ENCODE results near the gene UNC45B. TPM values are rescaled to one million over a fixed set of nuclear protein-coding genes. Genes with fewer than 3 reads are reported as not detected.

UNC45B gene
- total RNA-seq, 1 experiment from 2014 or later = not detected

DNA sequence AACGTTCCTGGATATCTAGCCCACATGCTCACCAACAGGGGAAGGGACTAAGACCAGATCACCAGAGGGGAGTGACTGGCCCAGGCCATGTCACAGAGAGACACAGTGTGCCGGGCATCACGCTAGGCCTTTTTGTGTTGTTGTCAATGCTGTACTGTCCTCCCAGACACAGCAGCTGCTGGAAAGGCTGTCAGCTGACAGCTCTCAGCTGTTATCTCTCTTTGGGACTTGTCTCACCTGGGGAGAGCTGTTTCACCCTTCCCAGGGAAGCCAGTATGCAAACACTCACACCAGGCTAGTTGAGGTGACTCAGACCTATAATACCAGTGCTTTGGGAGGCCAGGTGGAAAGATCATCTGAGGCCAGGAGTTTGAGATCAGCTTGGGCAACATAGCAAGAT lies 19.4 kb downstream of the UNC45B start:
- Histone ChIP-seq H3K4me3 (replicated peaks in 1 of 2; ENCODE audit: low read depth in 1 of 2, low read length in 2 of 2) (no peak overlapping the region), H3K79me2 (ENCODE audit: insufficient read depth, low read length) (no peaks in the 10 kb centered on the region), H3K4me1 (ENCODE audit: control insufficient read depth in 1 of 2, insufficient read depth in 2 of 2, low read length in 2 of 2) (no peaks in the 10 kb centered on the region), H4K20me1 (ENCODE audit: insufficient read depth) (no peaks in the 10 kb centered on the region), H3K9me3 (ENCODE audit: control insufficient read depth in 1 of 2, insufficient read depth in 1 of 2, low read depth in 1 of 2, low read length in 2 of 2) (no peaks in the 10 kb centered on the region), H3K27ac (ENCODE audit: low read depth, low read length) (no peak overlapping the region), H2AFZ (ENCODE audit: low read depth, low read length, poor library complexity, severe bottlenecking) (no peak overlapping the region), H3K36me3 (ENCODE audit: control insufficient read depth in 1 of 2, insufficient read depth in 2 of 2, low read length in 2 of 2) (no peaks in the 10 kb centered on the region), H3K9me2 (ENCODE audit: insufficient read depth) (no peaks in the 10 kb centered on the region; the same call in 1 of the 2 replicates), H3K4me2 (ENCODE audit: low read length) (no peak overlapping the region), H3K27me3 (ENCODE audit: insufficient read depth, low read length) (no peaks in the 10 kb centered on the region), H3K9ac (ENCODE audit: low read length) (no peak overlapping the region)
- no TSS peak for BruUV-seq (replicated peaks)
- intact Hi-C loops (cut with micrococcal nuclease) = no loop called here
- TF ChIP-seq SIN3A (IDR thresholded peaks at IDR 0.05; ENCODE audit: low read depth) = no peak
- TF ChIP-seq ZFX (IDR thresholded peaks at IDR 0.05) = no peak
- no peak for TF ChIP-seq ZNF274 (IDR thresholded peaks at IDR 0.05; ENCODE audit: low read depth, low read length)
- TF ChIP-seq POLR2AphosphoS5 (IDR thresholded peaks at IDR 0.05; ENCODE audit: low read depth, low read length) = no peak
- TF ChIP-seq, protein P1, sequence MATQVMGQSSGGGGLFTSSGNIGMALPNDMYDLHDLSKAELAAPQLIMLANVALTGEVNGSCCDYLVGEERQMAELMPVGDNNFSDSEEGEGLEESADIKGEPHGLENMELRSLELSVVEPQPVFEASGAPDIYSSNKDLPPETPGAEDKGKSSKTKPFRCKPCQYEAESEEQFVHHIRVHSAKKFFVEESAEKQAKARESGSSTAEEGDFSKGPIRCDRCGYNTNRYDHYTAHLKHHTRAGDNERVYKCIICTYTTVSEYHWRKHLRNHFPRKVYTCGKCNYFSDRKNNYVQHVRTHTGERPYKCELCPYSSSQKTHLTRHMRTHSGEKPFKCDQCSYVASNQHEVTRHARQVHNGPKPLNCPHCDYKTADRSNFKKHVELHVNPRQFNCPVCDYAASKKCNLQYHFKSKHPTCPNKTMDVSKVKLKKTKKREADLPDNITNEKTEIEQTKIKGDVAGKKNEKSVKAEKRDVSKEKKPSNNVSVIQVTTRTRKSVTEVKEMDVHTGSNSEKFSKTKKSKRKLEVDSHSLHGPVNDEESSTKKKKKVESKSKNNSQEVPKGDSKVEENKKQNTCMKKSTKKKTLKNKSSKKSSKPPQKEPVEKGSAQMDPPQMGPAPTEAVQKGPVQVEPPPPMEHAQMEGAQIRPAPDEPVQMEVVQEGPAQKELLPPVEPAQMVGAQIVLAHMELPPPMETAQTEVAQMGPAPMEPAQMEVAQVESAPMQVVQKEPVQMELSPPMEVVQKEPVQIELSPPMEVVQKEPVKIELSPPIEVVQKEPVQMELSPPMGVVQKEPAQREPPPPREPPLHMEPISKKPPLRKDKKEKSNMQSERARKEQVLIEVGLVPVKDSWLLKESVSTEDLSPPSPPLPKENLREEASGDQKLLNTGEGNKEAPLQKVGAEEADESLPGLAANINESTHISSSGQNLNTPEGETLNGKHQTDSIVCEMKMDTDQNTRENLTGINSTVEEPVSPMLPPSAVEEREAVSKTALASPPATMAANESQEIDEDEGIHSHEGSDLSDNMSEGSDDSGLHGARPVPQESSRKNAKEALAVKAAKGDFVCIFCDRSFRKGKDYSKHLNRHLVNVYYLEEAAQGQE (IDR thresholded peaks at IDR 0.05; ENCODE audit: low read depth) = no peak
- no peak for TF ChIP-seq ELF1 (IDR thresholded peaks at IDR 0.05; ENCODE audit: borderline replicate concordance, low read depth)
- no peak for TF ChIP-seq CBX3 (IDR thresholded peaks at IDR 0.05; ENCODE audit: low read depth)
- TF ChIP-seq POLR2A (IDR thresholded peaks at IDR 0.05; ENCODE audit: borderline replicate concordance, extremely low read depth, insufficient read depth, insufficient read length) = no peak
- TF ChIP-seq SP1 (IDR thresholded peaks at IDR 0.05; ENCODE audit: low read depth) = no peak
- no peak for TF ChIP-seq EZH2phosphoT487 (IDR thresholded peaks at IDR 0.05; ENCODE audit: borderline replicate concordance)
- no peak for TF ChIP-seq ZBTB33 (IDR thresholded peaks at IDR 0.05; ENCODE audit: extremely low read depth, insufficient replicate concordance, low read length)
- no peak for TF ChIP-seq CEBPB (IDR thresholded peaks at IDR 0.05; ENCODE audit: low read depth)
- TF ChIP-seq EGR1 (IDR thresholded peaks at IDR 0.05; ENCODE audit: low read depth) = no peak
- TF ChIP-seq TCF7L2 (IDR thresholded peaks at IDR 0.05; ENCODE audit: borderline replicate concordance, extremely low read depth, insufficient read depth, insufficient read length) = no peak
- TF ChIP-seq ATF3 (IDR thresholded peaks at IDR 0.05) = no peak
- ChIA-PET CTCF (interaction anchor here (0.8 to 0.9 kb wide), 2 partner anchors 9 to 366 kb away, joined by 3 read pairs; no protein-coding TSS in a partner anchor), POLR2A (no interaction called here), RAD21 (ENCODE audit: low non-redundant PET in 1 of 2, low total read pairs in 2 of 2, uncharacterized antibody in 2 of 2, unreplicated experiment in 2 of 2) (no interaction called here)
- ATAC-seq (no peak), DNase-seq (ENCODE audit: low read depth, low spot score) (no peak)
